Superior temporal gyrus (tissue), 1 donor: ENCODE measurements around the gene CSMD2.

Experiments
- DNase-seq: peaks from one replicate; pipeline ENCODE4 v3.0.0-alpha.2; 2016; ENCODE audit errors: extremely low spot score

Gene CSMD2

GRCh38 chr1:33819290-33819912, 345.6 kb downstream of the CSMD2 start:
- no peak for DNase-seq

GRCh38 chr1:33818071-33818470, 347.0 kb downstream of the CSMD2 start:
- DNase-seq: no peak

GRCh38 chr1:33815061-33815460, 350.0 kb downstream of the CSMD2 start:
- DNase-seq: no peak

- no peak for DNase-seq
These were observed 350.9 kb downstream of the CSMD2 start for GRCh38 chr1:33814166-33814565.

GRCh38 chr1:33810571-33810970, 354.5 kb downstream of the CSMD2 start:
- no peak for DNase-seq

GRCh38 chr1:33805988-33806387, 359.0 kb downstream of the CSMD2 start:
- DNase-seq: no peak

- no peak for DNase-seq
These were observed 362.8 kb downstream of the CSMD2 start for GRCh38 chr1:33802268-33802667.

- peak; percentile 8 for DNase-seq
These were observed 367.2 kb downstream of the CSMD2 start for GRCh38 chr1:33797849-33798248.

- no peak for DNase-seq
These were observed 372.4 kb downstream of the CSMD2 start for GRCh38 chr1:33792651-33793050.

- DNase-seq: no peak
These were observed 372.8 kb downstream of the CSMD2 start for GRCh38 chr1:33792216-33792615.

GRCh38 chr1:33791251-33791650, 373.8 kb downstream of the CSMD2 start:
- DNase-seq: no peak

GRCh38 chr1:33790577-33790976, 374.5 kb downstream of the CSMD2 start:
- no peak for DNase-seq

GRCh38 chr1:33784876-33785275, 380.2 kb downstream of the CSMD2 start:
- DNase-seq: peak; percentile 49

GRCh38 chr1:33782776-33783175, 382.3 kb downstream of the CSMD2 start:
- no peak for DNase-seq

GRCh38 chr1:33781652-33782051, 383.4 kb downstream of the CSMD2 start:
- no peak for DNase-seq

- no peak for DNase-seq
These were observed 387.7 kb downstream of the CSMD2 start for GRCh38 chr1:33777337-33777736.

GRCh38 chr1:33768821-33769220, 396.2 kb downstream of the CSMD2 start:
- DNase-seq: no peak

- peak; percentile 31 for DNase-seq
These were observed 396.9 kb downstream of the CSMD2 start for GRCh38 chr1:33768106-33768505.

GRCh38 chr1:33764149-33764548, 400.9 kb downstream of the CSMD2 start:
- no peak for DNase-seq

- no peak for DNase-seq
These were observed 401.6 kb downstream of the CSMD2 start for GRCh38 chr1:33763406-33763805.

GRCh38 chr1:33762962-33763361, 402.1 kb downstream of the CSMD2 start:
- no peak for DNase-seq

- DNase-seq: peak; percentile 66
These were observed 402.8 kb downstream of the CSMD2 start for GRCh38 chr1:33762109-33762830.

- DNase-seq: peak; percentile 39
These were observed 406.3 kb downstream of the CSMD2 start for GRCh38 chr1:33758698-33759097.
